ENCODE measurements around the gene IGF1R.

Gene IGF1R

DNA sequence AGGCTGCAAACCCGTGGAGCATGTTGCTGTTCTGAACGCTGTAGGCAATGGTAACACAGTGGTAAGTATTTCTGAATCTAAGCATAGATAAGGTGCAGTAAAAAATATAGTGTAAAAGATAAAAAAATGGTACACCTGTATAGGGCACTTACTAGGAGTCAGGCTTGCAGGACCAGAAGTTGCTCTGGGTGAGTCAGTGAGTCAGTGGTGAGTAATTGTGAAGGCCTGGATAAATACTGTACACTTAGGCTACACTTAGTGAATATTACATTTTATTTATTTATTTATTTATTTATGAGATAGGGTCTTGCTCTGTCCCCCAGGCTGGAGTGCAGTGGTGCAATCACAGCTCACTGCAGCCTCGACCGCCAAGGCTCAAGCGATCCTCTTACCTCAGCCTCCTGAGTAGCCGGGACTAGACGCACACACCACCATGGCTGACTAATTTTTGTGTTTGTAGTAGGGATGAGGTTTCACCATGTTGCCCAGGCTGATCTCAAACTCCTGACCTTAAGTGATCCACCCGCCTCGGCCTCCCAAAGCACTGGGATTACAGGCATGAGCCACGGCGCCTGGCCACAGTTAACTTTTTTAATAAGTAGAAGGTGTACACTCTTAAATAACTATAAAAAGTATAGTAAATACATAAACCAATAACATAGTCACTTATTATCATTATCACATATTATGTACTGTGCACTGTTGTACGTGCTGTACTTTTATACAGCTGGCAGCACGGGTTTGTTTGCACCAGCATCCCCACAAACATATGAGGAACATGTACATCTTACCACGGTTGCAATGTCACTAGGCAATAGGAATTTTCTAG lies 155.1 kb downstream of the IGF1R start:
- DNase-seq, result no peak

DNA sequence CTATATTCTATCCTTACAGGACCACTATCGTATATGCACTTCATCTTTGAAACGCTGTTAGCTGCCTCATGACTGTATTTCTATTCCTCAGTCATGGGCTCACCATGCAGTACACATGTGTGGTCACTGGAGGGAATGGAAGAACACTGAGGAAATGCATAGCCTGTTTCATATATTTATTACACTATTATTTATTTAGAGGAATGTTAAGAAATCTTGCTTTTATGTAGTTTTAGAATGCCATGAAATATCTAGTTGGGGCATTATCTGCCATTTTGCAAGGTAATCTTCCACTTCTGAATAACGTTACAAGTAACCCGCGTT lies 155.7 kb downstream of the IGF1R start:
- DNase-seq, result no peak

DNA sequence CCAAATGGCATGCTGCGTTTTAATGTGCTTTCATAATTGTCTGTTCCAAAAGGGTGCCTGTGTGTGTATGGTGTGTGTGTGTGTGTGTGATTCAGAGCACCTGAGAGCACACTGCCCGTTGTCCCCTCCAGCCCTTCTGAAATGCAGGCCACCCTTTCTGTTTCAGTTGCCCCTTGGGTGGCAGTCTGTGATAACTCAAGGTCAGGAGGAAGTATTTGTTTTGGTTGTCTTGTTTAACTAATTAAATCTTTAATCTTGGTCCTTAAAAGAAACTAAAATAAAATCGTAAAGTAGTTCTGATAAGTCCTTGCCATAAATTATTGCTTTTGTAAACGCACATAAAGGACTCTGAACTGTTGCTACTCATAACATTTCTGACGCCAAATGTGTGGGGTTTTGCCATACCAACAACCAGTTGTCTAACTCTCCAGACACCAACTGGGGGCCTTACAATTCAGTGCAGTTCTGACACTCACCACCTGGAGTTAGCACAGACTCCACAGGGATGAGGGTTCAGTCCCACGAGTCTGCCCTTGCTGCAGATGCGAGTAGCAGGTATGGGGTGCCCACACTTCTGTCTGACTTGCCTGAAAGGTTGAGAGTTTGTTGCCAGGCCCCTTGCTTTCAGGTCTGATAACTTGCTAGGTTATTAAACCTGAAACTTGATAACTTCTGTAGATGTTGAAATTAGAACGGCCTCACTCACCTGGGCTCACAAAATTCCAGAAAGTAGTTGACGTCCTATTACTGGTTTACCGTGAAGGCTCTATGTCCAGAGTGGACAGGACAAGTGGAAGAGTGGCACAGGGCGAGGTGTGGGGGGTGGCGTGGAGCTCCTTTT lies 157.3 kb downstream of the IGF1R start:
- DNase-seq, result no peak

DNA sequence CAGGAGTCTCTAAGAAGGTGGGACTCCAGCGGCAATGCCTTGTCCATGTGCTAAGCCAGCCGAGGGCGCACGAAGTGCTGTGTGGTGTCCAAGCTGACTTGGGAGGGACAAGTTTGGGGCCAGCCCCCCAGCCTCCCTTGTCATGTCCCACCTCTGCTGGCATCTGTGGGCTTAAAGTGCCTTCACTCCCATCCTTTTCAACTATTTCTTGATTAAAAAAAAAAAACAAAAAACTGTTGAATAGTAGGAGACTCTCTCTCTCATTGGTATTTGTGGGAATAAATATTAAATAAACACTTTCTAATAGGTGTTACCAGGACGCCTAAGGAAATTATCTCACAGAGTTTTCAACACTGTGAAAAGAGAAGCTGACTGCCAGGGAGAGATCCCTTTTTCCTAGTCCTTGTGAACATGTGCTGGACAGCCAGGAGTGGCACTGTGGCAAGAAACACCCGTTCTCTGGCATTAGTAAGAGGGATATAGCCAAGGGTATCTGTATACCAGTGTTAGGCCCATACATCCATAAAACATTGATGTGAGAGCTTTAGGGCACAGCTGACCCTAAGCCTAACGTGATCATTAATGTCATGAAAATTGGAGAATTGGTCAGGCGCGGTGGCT lies 158.0 kb downstream of the IGF1R start:
- no peak for DNase-seq

DNA sequence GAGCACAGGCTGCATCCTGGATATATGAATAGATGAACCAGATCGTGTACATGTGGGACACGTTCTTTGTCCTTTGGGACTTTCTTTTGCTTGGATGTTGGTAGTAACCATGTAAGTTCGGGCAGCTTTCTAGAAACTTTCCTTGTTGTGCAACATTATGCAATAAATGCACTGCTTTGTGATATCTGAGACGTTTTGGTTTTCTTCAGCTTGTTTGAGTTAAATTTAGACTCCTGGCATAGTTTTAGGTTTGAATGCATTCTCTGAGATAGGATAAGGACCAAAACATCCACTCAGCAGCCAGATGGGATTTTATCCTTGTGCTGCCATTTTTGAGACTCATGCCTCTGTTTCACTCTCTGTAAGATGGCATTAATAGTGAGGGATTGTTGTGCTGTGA lies 158.9 kb downstream of the IGF1R start:
- no peak for DNase-seq

DNA sequence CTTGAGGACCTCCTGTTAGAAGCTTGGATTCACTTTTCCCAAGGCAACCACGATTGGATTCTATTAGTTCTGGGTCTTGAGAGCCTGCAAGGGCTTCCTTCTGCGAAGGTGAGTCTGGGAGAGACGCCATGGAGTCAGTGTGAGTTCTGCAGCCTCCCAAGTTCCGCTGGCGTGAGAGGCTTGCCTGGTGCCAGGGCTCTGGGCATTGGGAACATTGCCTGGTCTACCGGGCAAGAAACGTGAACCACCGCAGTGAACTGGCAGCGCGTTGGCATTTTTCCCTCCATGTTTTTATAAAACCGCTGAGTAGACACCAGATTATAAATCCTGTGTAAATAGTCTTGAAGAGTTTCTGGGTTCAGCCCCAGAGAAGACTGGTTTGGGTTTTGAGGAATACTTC lies 160.9 kb downstream of the IGF1R start:
- no peak for DNase-seq

DNA sequence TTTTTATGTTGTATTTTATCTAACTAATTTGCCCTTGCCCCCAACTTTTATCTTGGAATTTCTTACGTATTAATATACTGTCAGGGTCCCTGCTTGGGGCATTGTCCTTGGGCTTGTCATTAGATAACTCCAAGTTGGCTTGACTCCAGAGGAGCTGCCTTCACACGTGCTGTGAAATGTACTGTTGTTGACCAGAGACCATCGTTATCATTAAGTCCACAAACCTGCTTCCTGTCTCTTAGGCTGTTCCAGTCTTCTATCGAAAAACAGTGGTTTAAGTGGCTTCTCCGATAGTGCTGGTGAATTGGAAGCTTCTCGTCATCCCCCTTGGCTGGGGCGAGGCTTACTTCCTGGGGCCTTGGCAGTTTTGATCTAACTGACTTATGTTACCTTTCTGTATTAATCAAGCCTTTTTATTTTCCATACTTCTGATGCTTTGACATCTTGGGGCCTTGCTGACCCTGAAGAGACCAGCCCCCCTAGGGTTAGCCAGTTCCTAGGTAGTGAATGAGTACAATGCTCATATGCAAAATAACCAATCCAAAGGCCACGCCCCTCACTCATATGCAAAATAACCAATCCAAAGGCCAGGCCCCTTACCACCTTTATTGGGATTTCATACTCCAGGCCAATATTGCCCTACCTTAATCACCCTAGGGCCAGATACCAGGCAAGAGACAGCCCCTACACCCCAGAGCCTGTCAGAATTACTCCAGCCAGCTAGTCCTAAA lies 164.5 kb downstream of the IGF1R start:
- DNase-seq, result no peak

DNA sequence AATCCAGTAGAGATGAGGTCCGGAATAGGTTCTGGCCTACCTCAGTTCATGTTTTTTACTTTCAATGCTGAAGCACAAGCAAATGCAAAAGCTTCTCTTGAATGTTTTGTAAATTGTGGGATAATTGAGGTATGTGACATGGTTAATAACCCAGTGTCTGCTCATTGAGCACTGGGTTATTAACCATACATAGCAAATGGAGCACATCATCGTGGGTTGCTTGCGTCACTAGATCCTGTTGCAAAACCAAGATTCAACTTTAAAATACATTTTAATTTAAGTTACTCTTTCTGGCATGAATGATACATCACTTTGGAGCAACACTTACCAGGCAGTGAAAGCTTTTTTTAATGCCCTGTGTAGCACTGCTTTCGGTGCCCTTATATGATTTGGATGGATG lies 165.6 kb downstream of the IGF1R start:
- no peak for DNase-seq

DNA sequence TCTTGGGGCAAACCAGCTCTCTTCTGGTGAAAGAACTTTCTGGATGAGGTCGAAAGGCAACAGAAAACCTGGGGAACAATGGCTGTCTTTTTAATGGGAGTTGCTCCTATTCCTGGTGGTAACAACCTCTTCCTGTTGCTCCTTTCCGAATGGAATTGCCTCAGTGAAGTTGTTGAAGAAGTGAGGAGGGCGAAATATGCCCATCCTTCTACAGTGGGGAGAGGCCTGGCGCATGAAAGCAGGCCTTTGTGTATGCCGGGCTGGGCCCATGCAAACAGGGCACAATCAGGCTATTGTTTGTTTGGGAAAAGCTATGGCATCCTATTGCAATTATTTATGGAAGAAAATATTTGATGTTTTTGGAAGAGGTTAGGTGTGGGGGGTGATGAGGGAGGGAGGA lies 166.9 kb downstream of the IGF1R start:
- DNase-seq, result no peak

DNA sequence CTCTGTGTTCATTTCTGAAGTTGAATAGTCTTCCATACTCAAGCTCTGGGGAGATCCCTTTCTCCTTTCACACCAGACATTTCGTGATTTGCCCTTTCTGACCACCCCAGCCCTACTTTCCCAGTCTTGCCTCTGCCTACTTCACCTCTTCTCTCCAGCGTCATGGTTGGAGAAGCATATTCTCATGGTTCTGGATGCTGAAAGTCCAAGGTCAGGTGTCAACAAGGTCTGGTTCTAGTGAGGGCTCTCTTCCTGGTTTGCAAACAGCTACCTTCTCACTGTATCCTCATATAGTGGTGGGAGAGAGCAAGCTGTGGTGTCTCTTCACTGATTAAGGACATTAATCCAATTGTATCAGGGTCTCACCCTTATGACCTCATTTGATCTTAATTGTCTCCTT lies 169.4 kb downstream of the IGF1R start:
- no peak for DNase-seq

DNA sequence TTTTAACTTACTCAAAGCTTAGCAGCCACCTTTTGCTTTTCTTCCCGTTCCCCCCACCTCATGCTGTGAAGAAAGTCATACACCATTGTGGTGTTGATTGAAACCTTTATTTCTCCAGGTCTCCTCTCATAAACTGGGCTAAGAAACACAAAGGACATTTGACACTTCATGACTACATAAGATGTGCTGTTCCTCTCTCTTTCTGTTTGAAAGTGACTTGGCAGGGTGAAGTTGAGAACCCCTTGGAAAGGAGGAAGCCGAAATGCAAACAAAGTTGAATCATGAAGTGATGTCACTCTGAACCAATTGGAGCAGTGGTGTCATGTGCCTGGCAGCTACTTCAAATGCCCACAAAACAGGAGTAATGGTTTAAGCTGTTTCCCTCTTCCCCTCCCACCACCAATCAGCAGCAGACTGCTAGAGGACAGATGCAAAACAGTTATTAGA lies 174.7 kb downstream of the IGF1R start:
- no peak for DNase-seq

DNA sequence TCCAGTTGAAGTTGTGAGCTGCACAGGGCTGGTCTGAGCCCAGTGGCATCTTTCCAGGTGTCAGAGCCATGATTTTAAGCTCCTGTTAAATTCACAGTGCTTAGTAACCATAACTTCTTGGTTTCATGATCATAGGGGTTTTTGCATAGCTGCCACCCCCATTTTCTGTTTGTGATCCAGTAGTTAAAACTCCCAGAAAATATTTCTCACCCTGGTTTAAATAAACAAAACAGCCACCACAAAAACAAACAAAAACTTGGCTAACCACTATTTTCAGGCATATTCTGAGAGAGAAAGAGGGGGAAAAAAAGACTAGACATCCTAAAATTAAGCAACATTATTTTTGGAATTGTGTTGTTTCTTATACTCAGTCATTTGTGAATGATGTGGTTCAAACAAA lies 175.3 kb downstream of the IGF1R start:
- DNase-seq, result no peak

DNA sequence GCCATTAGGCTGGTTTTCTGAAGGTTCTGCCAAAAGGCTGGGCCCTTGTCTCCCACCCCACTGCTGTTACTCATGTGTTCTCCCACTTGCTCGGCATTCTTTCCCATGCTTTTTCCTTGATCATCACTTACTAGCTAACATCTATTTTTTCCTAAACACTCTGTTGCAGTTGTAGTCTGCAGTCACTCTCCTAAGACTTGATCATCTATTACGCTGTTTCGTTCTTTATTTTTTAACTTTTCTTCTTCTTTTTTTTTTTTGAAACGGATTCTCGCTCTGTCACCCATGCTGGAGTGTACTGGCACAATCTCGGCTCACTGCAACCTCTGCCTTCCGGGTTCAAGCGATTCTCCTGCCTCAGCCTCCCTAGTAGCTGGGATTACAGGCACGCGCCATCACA lies 176.3 kb downstream of the IGF1R start:
- DNase-seq, result no peak

DNA sequence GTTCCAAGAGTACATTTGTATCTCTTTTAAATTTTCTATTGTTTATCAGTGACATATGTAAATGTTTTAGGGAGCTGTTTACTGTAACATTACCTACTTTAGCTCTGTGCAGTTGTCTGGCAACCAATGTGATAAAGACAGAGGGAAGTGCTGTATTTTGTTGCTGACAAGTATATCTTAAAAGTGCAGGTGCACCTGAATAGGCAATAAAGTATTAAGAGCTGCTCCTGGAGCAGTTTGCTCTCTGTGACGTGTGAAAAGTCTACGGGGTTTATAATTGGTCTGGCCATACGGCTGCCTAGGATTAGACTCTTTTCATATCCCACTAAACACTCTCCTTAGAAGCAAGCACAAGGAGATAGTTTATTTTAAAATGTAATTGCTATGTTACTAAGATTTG lies 178.3 kb downstream of the IGF1R start:
- no peak for DNase-seq

DNA sequence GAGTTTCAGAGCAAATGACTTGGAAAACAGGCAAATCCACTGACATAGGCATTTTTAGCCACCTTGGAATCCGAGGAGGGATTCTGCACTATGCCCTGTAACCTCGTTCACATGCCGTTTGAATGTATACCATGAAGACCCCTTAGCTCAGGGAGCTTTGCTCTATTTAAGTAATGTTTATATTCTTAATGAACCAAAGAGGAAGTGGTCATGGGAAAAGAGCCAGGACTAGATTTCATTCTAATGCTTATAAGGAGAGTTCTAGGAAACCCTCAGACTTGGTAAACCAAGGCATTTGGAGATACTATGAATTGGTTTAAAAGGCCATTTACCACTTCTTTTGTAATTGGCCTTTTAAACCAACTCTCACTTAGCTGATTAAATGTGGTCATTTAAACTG lies 178.9 kb downstream of the IGF1R start:
- DNase-seq, result no peak

DNA sequence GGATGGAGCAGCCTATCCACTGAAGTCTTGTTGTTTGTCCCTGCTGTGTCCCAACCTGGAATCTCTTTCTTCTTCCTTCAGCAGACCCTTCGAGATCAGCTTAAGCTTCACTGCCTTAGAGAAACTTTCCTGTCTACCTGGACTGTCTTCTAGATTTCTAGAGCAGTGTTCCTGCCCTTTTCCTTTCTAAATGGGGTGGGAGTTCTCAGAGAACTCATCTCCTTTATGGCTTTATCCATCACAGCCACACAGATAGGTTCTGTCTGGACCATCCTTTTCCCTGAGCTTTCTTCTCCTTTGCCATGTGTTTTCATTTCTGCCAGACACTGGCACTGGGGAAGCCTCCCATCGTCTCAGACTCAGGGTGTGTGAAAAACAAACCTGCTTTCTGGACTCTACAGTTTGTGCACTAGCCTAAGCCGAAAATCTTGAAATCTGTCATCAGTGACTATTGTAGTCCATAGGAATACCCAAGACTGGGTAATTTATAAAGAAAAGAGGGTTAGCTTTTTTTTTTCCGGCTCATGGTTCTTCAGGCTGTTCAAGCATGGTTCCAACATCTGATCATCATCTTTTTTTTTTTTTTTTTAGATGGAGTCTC lies 181.8 kb downstream of the IGF1R start:
- no peak for DNase-seq

DNA sequence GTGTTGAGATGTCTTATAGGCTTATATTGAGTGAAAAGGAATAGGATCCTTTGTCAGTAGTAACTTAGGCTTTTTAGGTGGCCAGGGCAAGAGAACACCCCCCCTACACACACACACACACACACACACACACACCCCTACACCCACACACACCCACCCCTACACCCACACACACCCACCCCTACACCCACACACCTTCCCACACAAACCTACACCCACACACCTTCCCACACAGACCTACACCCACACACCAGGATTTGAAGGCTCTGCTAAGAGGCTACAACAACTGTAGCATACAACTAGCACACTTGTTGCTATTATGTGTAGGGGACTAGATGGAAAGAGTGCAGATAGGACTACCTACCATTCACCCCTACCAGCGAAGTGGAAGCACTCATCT lies 186.6 kb downstream of the IGF1R start:
- no peak for DNase-seq

DNA sequence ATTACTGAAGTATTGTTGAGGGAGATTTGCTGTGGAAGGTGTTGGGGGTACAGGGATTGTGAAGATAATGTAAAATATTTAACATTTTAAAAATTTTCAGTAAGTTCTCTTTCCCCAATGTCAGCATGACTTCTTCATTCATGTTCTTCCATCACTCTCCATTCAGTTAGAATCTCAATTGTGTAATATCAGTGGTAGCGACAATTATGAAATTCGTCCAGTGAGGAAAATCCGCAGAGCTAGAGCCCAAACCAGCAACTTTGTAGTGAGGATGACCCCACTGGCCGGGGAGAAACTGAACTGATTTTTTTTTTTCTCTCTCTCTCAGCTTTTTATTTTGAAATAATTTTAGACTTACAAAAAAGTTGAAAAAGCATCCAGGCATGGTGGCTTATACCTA lies 187.5 kb downstream of the IGF1R start:
- no peak for DNase-seq

DNA sequence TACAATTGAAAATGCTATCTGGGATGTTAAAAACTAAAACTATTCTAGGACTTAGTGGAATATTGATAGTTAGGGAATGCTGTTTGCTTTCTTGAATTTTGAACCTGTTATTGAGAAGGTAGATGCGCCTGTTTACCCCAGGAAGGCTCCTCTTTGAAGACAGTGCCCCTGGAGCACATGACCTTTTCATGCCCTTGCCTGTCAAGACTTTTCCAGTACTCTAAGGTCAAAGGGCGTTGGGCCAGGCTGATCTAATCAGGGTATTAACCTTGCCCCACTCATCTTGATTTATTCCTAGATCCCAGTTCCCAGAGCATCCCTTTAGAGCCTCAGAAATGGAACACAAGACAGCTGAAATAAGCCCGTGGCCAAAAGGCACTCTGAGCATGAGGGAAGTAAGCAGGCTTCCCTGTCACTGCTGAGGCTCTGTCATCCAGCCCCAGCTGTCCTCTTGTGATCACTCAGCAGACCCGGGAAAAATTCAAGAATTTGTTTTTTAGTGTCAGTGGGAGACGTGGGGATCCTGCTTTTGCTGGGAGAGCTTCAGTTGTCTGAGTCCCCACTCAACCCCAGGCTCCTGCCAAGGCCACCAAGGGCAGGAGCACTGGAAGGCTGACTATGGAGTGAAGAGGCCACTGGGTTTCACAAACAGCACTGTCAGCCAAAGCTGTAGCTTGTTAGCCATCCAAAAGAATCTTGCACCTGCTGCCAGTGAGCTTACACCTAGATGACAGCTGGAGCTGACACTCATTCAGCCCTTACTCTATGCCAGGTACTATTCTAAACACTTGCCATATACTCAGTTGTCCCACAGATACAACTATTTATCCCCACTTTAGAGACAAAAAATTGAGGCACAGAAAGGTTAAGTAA lies 190.3 kb downstream of the IGF1R start:
- no peak for DNase-seq

DNA sequence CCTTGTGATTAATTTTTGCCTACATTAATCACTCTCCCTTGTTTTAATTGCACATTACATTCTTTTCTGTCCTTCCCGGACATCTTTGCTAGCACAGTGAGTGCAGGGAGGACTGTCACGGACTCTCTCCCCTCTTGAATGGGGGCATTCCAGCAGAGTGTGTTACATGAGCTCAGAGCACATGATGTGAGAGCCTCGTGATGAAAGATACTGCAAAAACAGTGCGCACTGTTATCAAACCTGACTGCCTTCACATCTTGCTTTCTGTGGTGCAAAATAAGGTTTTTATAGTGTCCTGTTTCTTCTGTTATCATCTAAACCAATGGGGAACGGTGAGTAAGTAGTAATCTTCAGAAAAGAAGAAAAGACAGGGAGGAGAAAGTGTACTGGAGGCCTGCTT lies 191.7 kb downstream of the IGF1R start:
- DNase-seq, result no peak

DNA sequence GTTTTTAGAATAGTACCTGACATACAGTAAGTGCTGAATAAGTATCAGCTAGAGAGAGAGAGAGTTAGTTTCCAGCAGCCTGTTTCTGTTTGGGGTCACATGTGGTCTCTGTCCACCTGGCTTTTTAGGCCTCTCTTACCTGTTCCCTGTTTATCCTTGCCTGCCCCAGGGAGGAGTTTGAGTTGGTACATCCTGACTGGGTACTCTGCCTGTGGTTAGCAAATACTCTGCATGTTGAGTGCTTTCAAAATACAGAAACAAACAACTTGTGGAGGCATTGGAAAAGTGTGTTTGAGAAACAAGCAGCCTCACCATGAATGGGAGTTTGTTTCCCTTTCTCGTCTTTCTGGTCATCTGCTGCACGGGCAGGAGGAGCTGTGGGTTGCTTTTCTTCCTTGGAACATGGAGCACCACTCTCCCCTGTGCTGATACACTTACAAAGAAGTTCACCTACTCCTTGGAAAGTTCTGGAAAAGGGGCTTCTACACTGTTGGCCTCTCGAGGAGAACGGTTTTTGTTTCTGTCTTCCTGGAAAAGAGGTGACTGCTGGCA lies 193.2 kb downstream of the IGF1R start:
- DNase-seq, result no peak
